Muscle layer of duodenum (tissue), 2 donors: ENCODE data around the gene SLC4A7.

Experiments
- H3K27ac ChIP-seq: one replicate; pipeline ENCODE4 v1.7.0; 2013; ENCODE audit warnings: mild to moderate bottlenecking, low read length
- H3K27me3 ChIP-seq: one replicate; pipeline ENCODE4 v1.7.0; 2013; ENCODE audit warnings: low read depth, mild to moderate bottlenecking, control low read depth, low read length
- H3K36me3 ChIP-seq, 2 donors: one replicate each; pipeline ENCODE4 v1.7.0; 2013; ENCODE audit warnings: low read length in 2 of 2, control low read depth in 1 of 2, mild to moderate bottlenecking in 1 of 2; ENCODE audit not compliant: insufficient read depth in 2 of 2, control insufficient read depth in 1 of 2
- H3K4me1 ChIP-seq, 2 donors: one replicate each; pipeline ENCODE4 v1.7.0; 2013; ENCODE audit warnings: low read length in 2 of 2, mild to moderate bottlenecking in 2 of 2, control low read depth in 1 of 2, moderate library complexity in 1 of 2; ENCODE audit not compliant: insufficient read depth in 2 of 2, control insufficient read depth in 1 of 2
- H3K4me3 ChIP-seq, 2 donors: one replicate each; pipeline ENCODE4 v1.7.0; 2013; ENCODE audit warnings: low read length in 2 of 2, low read depth in 1 of 2, mild to moderate bottlenecking in 1 of 2
- H3K9me3 ChIP-seq, 2 donors: one replicate each; pipeline ENCODE4 v1.7.0; 2013; ENCODE audit warnings: low read length in 2 of 2, control low read depth in 1 of 2, mild to moderate bottlenecking in 1 of 2; ENCODE audit not compliant: control insufficient read depth in 1 of 2
- donor health status: healthy.

The SLC4A7 gene

GRCh38 chr3:27485866-27486265 is 1.7 kb upstream of the SLC4A7 start:
- Histone ChIP-seq H3K27ac (no peak overlapping the region), H3K27me3 (no peaks in the 10 kb centered on the region), H3K9me3 (no peaks in the 10 kb centered on the region), H3K36me3 (no peaks in the 10 kb centered on the region), H3K4me1 (peaks cover 8 to 14% of the 10 kb centered on the region in 2 donors), H3K4me3 (no peak overlapping the region)

GRCh38 chr3:27483117-27484014 is 818 bp downstream of the SLC4A7 start:
- peak overlapping the region; percentile 85 to 96 for H3K4me3 ChIP-seq
- H3K36me3 ChIP-seq: no peaks in the 10 kb centered on the region
- H3K27ac ChIP-seq: peak overlapping the region; percentile 93
- H3K27me3 ChIP-seq: no peaks in the 10 kb centered on the region
- H3K4me1 ChIP-seq: peaks cover 17 to 20% of the 10 kb centered on the region in 2 donors
- no peaks in the 10 kb centered on the region for H3K9me3 ChIP-seq

- no peaks in the 10 kb centered on the region for H3K27me3 ChIP-seq
- H3K27ac ChIP-seq: no peak overlapping the region
- H3K9me3 ChIP-seq: no peaks in the 10 kb centered on the region
- H3K4me1 ChIP-seq: peaks cover 16 to 20% of the 10 kb centered on the region in 2 donors
- H3K4me3 ChIP-seq: no peak overlapping the region
- no peaks in the 10 kb centered on the region for H3K36me3 ChIP-seq
Observed at GRCh38 chr3:27479806-27480543, 4.2 kb downstream of the SLC4A7 start.

DNA sequence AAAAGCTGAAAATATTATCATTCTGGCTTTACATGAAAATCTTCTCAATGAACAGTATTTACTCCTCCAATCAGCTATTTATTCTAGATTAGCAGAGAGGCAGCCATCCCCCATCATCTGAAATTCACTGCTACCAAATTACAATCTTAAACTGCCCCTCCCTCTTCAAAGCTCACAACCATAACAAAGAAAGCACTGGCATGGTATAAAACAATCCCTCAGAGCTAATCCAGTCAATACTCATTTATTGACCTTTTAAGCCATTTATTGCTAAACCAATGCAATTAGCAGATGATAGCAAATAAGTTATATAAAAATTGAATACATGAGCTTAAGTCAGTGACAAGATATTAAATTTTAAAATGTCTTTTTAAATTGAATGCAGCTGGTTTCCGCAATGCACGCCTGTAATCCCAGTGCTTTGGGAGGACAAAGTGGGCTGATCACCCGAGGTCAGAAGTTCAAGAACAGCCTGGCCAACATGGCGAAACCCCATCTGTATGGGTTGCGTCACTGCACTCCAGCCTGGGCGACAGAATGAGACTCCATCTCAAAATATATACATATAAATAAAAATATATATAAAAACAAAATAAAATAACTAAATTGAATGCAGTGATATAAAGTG is 12.1 kb downstream of the SLC4A7 start:
- H3K4me3 ChIP-seq: no peak overlapping the region
- no peaks in the 10 kb centered on the region for H3K9me3 ChIP-seq
- H3K4me1 ChIP-seq: peaks cover 4 to 28% of the 10 kb centered on the region in 2 donors
- no peaks in the 10 kb centered on the region for H3K27me3 ChIP-seq
- peak overlapping the region; percentile 5 for H3K27ac ChIP-seq
- no peaks in the 10 kb centered on the region for H3K36me3 ChIP-seq

GRCh38 chr3:27468283-27468886 is 15.8 kb downstream of the SLC4A7 start:
- H3K27me3 ChIP-seq: no peaks in the 10 kb centered on the region
- H3K9me3 ChIP-seq: no peaks in the 10 kb centered on the region
- no peak overlapping the region for H3K4me3 ChIP-seq
- H3K36me3 ChIP-seq: no peaks in the 10 kb centered on the region
- no peak overlapping the region for H3K27ac ChIP-seq
- H3K4me1 ChIP-seq: peaks cover 4 to 19% of the 10 kb centered on the region in 2 donors

DNA sequence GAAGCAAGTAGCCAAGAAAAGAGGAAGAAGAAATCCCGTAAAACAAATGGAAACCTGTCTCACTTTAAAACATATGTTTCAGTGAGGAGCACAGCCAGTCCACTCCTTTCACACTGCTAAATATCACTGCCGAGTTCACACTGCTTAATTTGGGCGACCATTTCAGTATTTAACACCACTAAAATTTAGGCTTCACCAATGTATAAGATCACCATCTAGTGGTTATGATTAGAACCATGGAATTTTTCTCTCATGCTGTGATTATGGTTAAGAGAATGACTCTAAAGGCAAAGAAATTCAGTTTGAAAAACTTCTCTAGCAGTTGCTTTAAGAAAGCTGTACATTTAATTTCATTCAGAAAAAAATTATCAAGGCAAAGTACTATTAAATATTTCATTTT is 16.6 kb downstream of the SLC4A7 start:
- Histone ChIP-seq H3K36me3 (no peaks in the 10 kb centered on the region), H3K9me3 (no peaks in the 10 kb centered on the region), H3K4me3 (no peak overlapping the region), H3K4me1 (peaks cover 4 to 19% of the 10 kb centered on the region in 2 donors), H3K27me3 (no peaks in the 10 kb centered on the region), H3K27ac (no peak overlapping the region)

DNA sequence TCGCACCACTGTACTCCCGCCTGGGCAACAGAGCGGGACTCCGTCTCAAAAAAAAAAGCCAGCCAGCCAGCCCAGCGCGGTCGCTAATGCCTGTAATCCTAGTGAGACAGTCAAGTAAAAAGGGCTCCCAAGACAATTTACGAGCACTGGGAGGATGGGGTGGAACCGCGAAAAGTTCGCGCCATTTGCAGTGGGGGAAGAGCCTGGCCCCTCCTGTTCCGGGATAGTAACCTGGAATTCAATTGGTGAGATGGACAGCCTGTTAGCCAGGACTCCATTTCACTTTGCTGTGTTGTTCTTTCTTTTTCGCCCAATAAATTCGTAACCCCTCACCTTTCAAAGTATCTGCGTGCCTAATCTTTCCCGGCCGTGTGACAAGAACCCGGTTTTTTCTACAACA is 19.5 kb downstream of the SLC4A7 start:
- no peaks in the 10 kb centered on the region for H3K27me3 ChIP-seq
- H3K9me3 ChIP-seq: no peaks in the 10 kb centered on the region
- no peak overlapping the region for H3K27ac ChIP-seq
- H3K4me1 ChIP-seq: peaks cover 0 to 4% of the 10 kb centered on the region in 2 donors
- H3K36me3 ChIP-seq: no peaks in the 10 kb centered on the region
- no peak overlapping the region for H3K4me3 ChIP-seq

DNA sequence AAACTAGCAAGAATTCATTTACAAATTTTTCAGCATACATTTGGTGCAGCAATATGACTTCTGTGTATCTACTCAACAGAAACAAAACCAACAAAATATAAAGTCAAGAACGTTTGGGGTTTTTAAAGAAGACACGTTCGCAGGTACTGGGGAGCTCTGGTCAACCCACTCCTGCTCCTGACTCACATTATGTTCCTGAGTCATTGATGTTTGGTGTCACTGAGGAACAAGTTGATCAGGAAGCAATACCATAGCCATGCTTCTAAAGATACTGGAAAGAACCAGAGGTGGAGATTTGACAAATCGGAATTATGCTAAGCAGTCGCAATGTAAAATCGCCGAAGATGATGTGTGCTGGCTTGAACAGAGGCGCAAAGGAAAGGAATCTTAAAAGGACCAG is 22.0 kb downstream of the SLC4A7 start:
- Histone ChIP-seq H3K27me3 (no peaks in the 10 kb centered on the region), H3K36me3 (no peaks in the 10 kb centered on the region), H3K9me3 (no peaks in the 10 kb centered on the region), H3K27ac (no peak overlapping the region), H3K4me3 (no peak overlapping the region), H3K4me1 (no peaks in the 10 kb centered on the region)

DNA sequence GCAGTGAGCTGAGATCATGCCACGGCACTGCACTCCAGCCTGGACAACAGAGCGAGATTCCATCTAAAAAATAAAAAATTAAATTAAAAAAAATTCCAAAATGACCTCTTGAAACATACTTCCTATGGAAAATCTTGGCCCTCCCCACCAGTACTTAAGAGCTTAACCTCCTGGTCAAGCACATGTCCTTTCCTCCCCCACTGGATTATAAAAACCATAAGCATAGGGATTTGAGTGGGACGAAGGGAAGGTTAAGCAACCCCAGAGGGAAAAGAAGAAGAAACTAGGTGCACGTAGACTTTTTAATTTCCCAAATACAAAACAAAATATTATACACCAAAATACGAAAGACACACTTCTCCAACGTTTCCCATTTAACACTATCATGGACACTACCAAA is 25.3 kb downstream of the SLC4A7 start:
- H3K4me3 ChIP-seq: no peak overlapping the region
- no peak overlapping the region for H3K27ac ChIP-seq

DNA sequence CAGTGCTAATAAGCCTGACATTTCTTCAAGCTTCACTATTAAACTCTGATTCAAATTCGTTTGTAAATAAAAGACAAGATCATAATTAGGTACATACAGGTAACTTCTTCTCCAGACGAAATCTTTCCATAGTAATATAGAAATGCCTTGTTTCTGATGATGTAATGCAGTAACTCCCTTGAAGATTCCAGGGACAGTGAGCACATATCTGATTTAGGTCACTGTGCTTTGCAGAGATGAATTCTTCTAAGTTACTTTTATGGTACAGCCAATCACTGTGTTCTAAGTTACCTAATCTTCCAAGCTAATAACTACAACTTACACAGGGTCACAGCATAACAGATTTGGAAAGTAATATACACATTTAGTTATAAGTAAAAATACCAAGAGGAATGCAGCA is 27.6 kb downstream of the SLC4A7 start:
- Histone ChIP-seq H3K9me3 (no peaks in the 10 kb centered on the region), H3K27ac (no peak overlapping the region), H3K36me3 (peaks cover 0 to 5% of the 10 kb centered on the region in 2 donors), H3K4me1 (no peaks in the 10 kb centered on the region), H3K27me3 (no peaks in the 10 kb centered on the region), H3K4me3 (no peak overlapping the region)

More for the DNA sequence above, 25.3 kb downstream of the SLC4A7 start:
- H3K27me3 ChIP-seq: no peaks in the 10 kb centered on the region
- no peaks in the 10 kb centered on the region for H3K36me3 ChIP-seq
- H3K9me3 ChIP-seq: no peaks in the 10 kb centered on the region
- H3K4me1 ChIP-seq: no peaks in the 10 kb centered on the region

DNA sequence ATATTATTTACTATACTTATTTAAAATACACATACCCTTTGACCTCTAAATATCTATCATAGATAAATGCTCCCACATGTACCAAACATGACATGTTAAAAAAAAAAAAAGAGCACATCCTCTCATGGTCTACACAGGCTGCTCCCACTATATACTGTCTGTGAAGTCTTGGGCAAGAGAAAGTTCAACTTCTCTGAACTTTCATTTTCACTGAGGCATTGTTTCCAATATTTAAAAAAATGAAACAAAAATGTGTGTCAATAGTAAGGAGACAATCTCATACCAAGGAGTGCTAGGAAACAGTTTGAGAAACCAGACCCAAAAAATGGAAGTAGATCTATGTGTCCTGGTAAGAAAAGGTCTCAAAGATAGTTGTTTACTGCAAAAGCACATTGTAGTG is 29.3 kb downstream of the SLC4A7 start:
- H3K27me3 ChIP-seq: no peaks in the 10 kb centered on the region
- peaks cover 0 to 5% of the 10 kb centered on the region in 2 donors for H3K36me3 ChIP-seq
- peaks cover 0 to 3% of the 10 kb centered on the region in 2 donors for H3K4me1 ChIP-seq
- no peaks in the 10 kb centered on the region for H3K9me3 ChIP-seq
- H3K4me3 ChIP-seq: no peak overlapping the region
- H3K27ac ChIP-seq: no peak overlapping the region
